WTC11 (cell line): ENCODE results near the gene TTC39B. TPM values are rescaled to one million over a fixed set of nuclear protein-coding genes. Genes with fewer than 3 reads are reported as not detected.
A peak's percentile ranks its signal among the peaks of the same experiment; 100 is the strongest.

Source experiments
- ATAC-seq: fragments of 200-7000 bp; cut with Tn5 transposase; 2 replicates; pipeline ENCODE4 v1.10.0; 2021; ENCODE audit warnings: mild to moderate bottlenecking, moderate library complexity
- CTCF ChIA-PET: fragments of 300-600 bp; sonication (Branson Sonifier 250); formaldehyde crosslinking; loops from one replicate; lab custom pipeline; 2021; ENCODE audit warnings: antibody characterized with exemption; lab: Charles Lee
- POLR2A ChIA-PET: fragments of 350-600 bp; sonication (Branson Sonifier 250); formaldehyde crosslinking; loops from one replicate; lab custom pipeline; 2021; ENCODE audit warnings: antibody characterized with exemption; lab: Charles Lee
- DNase-seq: peaks from one replicate; pipeline ENCODE4 v3.0.0; 2021; ENCODE audit warnings: low spot score
- H3K27ac Mint-ChIP-seq: 2 replicates; pipeline ENCODE4 v1.8.0; 2021; ENCODE audit warnings: mixed read lengths
- H3K27me3 Mint-ChIP-seq: 2 replicates; pipeline ENCODE4 v1.8.0; 2021; ENCODE audit warnings: low read depth, mild to moderate bottlenecking, moderate library complexity, mixed read lengths
- H3K36me3 Mint-ChIP-seq: 2 replicates; pipeline ENCODE4 v1.8.0; 2021; ENCODE audit warnings: mixed read lengths
- H3K4me1 Mint-ChIP-seq: 2 replicates; pipeline ENCODE4 v1.8.0; 2022; ENCODE audit warnings: mixed read lengths
- H3K4me3 Mint-ChIP-seq: 2 replicates; pipeline ENCODE4 v1.8.0; 2021; ENCODE audit warnings: mild to moderate bottlenecking, moderate library complexity, mixed read lengths
- H3K9me3 Mint-ChIP-seq: 2 replicates; pipeline ENCODE4 v1.8.0; 2021; ENCODE audit warnings: mixed read lengths
- EMX1 ChIP-seq: fragments of 250-450 bp; sonication (Bioruptor Pico); IDR thresholded peaks from 2 replicates; pipeline ENCODE4 v1.8.0; 2021; ENCODE audit warnings: mild to moderate bottlenecking
- ESRRA ChIP-seq: sonication (generic); formaldehyde crosslinking; IDR thresholded peaks from 2 replicates; pipeline ENCODE4 v1.8.1; 2022; ENCODE audit warnings: mild to moderate bottlenecking, missing genetic modification reagents, borderline replicate concordance
- FOXJ3 ChIP-seq: sonication (generic); formaldehyde crosslinking; IDR thresholded peaks from 2 replicates; pipeline ENCODE4 v1.9.0; 2021; ENCODE audit warnings: missing genetic modification reagents, mild to moderate bottlenecking, borderline replicate concordance
- NFYB ChIP-seq: sonication (generic); formaldehyde crosslinking; conservative IDR thresholded peaks from 2 replicates; pipeline ENCODE4 v1.8.0; 2022; ENCODE audit warnings: low read depth, missing genetic modification reagents
- NR2C2 ChIP-seq: sonication (generic); formaldehyde crosslinking; IDR thresholded peaks from 2 replicates; pipeline ENCODE4 v1.8.0; 2022; ENCODE audit warnings: mild to moderate bottlenecking, missing genetic modification reagents
- TP53 ChIP-seq: sonication (generic); formaldehyde crosslinking; IDR thresholded peaks from 2 replicates; pipeline ENCODE4 v1.8.1; 2023; ENCODE audit warnings: mild to moderate bottlenecking, missing genetic modification reagents
- ZNF121 ChIP-seq: sonication (generic); formaldehyde crosslinking; IDR thresholded peaks from 2 replicates; pipeline ENCODE4 v1.8.0; 2023; ENCODE audit warnings: missing genetic modification reagents
- ZNF416 ChIP-seq: fragments of 250-450 bp; sonication (Bioruptor Pico); IDR thresholded peaks from 2 replicates; pipeline ENCODE4 v1.9.0; 2021; ENCODE audit warnings: mild to moderate bottlenecking, inconsistent platforms
- total RNA-seq: library from RNA; stranded (reverse); gene quantifications from 3 replicates; pipeline ENCODE4 v1.2.3, GENCODE V29; 2021
- TF ChIP-seq, protein P1 (sequence below): sonication (generic); formaldehyde crosslinking; conservative IDR thresholded peaks from 2 replicates; pipeline ENCODE4 v1.8.1; 2022; ENCODE audit warnings: mild to moderate bottlenecking, missing genetic modification reagents
- TF ChIP-seq, protein P2 (sequence below): fragments of 250-450 bp; sonication (Bioruptor Pico); IDR thresholded peaks from 2 replicates; pipeline ENCODE4 v1.9.0; 2021; ENCODE audit warnings: moderate library complexity, mild to moderate bottlenecking, inconsistent platforms, borderline replicate concordance
- TF ChIP-seq, protein P3 (sequence below): sonication (generic); formaldehyde crosslinking; IDR thresholded peaks from 2 replicates; pipeline ENCODE4 v1.8.1; 2022; ENCODE audit warnings: missing genetic modification reagents, borderline replicate concordance
- TF ChIP-seq, protein P4 (sequence below): sonication (generic); formaldehyde crosslinking; IDR thresholded peaks from 2 replicates; pipeline ENCODE4 v1.8.1; 2023; ENCODE audit warnings: mild to moderate bottlenecking, moderate library complexity, missing genetic modification reagents
- TF ChIP-seq, protein P5 (sequence below): sonication (generic); formaldehyde crosslinking; IDR thresholded peaks from 2 replicates; pipeline ENCODE4 v1.8.0; 2023; ENCODE audit warnings: mild to moderate bottlenecking, missing genetic modification reagents
- TF ChIP-seq, protein P6 (sequence below): sonication (generic); formaldehyde crosslinking; IDR thresholded peaks from 2 replicates; pipeline ENCODE4 v1.8.0; 2022; ENCODE audit warnings: mild to moderate bottlenecking, missing genetic modification reagents

The TTC39B gene
- total RNA-seq, 1 experiment from 2014 or later = 12.5 TPM

DNA sequence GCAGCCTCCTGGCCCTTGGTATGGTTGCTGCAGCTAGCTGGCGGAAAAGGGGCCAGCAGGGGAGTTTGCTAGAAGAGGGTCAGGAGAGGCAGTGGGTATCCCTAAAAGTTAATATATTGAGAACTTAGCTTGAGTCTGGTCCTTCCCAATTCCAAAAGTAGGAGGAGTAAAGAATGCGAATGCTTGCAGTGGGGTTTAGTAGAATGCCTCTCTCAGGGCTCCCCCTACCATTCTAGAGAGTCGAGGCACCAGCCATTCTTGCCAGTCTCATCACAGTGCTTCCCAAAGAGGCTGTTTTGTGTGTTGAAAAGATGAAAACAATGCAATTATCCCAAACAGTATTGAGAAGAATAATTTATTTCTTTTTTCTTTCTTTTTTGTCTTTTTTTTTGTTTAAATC is 26.4 kb downstream of the TTC39B start:
- peaks cover under 1% of the 10 kb centered on the region for H3K9me3 Mint-ChIP-seq
- no peak for DNase-seq
- ChIA-PET POLR2A (no interaction called here), CTCF (interaction anchor here (0.9 to 1.3 kb wide), 2 partner anchors 69 to 122 kb away, joined by 3 to 5 read pairs; no protein-coding TSS in a partner anchor)
- H3K4me3 Mint-ChIP-seq = no peak overlapping the region
- TF ChIP-seq ZNF416 (CRISPR knock-in tag) (no peak), NFYB (no peak), FOXJ3 (CRISPR knock-in tag) (no peak), TP53 (CRISPR knock-in tag) (no peak), EMX1 (CRISPR knock-in tag) (no peak), NR2C2 (CRISPR knock-in tag) (no peak)
- TF ChIP-seq, protein P1, sequence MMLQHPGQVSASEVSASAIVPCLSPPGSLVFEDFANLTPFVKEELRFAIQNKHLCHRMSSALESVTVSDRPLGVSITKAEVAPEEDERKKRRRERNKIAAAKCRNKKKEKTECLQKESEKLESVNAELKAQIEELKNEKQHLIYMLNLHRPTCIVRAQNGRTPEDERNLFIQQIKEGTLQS = no peak
- TF ChIP-seq, protein P2, sequence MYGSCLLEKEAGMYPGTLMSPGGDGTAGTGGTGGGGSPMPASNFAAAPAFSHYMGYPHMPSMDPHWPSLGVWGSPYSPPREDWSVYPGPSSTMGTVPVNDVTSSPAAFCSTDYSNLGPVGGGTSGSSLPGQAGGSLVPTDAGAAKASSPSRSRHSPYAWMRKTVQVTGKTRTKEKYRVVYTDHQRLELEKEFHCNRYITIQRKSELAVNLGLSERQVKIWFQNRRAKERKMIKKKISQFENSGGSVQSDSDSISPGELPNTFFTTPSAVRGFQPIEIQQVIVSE (CRISPR knock-in tag) = no peak
- TF ChIP-seq, protein P3, sequence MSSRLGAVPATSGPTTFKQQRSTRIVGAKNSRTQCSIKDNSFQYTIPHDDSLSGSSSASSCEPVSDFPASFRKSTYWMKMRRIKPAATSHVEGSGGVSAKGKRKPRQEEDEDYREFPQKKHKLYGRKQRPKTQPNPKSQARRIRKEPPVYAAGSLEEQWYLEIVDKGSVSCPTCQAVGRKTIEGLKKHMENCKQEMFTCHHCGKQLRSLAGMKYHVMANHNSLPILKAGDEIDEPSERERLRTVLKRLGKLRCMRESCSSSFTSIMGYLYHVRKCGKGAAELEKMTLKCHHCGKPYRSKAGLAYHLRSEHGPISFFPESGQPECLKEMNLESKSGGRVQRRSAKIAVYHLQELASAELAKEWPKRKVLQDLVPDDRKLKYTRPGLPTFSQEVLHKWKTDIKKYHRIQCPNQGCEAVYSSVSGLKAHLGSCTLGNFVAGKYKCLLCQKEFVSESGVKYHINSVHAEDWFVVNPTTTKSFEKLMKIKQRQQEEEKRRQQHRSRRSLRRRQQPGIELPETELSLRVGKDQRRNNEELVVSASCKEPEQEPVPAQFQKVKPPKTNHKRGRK (CRISPR knock-in tag) = no peak
- TF ChIP-seq, protein P4, sequence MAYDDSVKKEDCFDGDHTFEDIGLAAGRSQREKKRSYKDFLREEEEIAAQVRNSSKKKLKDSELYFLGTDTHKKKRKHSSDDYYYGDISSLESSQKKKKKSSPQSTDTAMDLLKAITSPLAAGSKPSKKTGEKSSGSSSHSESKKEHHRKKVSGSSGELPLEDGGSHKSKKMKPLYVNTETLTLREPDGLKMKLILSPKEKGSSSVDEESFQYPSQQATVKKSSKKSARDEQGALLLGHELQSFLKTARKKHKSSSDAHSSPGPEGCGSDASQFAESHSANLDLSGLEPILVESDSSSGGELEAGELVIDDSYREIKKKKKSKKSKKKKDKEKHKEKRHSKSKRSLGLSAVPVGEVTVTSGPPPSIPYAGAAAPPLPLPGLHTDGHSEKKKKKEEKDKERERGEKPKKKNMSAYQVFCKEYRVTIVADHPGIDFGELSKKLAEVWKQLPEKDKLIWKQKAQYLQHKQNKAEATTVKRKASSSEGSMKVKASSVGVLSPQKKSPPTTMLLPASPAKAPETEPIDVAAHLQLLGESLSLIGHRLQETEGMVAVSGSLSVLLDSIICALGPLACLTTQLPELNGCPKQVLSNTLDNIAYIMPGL (CRISPR knock-in tag) = no peak
- TF ChIP-seq, protein P5, sequence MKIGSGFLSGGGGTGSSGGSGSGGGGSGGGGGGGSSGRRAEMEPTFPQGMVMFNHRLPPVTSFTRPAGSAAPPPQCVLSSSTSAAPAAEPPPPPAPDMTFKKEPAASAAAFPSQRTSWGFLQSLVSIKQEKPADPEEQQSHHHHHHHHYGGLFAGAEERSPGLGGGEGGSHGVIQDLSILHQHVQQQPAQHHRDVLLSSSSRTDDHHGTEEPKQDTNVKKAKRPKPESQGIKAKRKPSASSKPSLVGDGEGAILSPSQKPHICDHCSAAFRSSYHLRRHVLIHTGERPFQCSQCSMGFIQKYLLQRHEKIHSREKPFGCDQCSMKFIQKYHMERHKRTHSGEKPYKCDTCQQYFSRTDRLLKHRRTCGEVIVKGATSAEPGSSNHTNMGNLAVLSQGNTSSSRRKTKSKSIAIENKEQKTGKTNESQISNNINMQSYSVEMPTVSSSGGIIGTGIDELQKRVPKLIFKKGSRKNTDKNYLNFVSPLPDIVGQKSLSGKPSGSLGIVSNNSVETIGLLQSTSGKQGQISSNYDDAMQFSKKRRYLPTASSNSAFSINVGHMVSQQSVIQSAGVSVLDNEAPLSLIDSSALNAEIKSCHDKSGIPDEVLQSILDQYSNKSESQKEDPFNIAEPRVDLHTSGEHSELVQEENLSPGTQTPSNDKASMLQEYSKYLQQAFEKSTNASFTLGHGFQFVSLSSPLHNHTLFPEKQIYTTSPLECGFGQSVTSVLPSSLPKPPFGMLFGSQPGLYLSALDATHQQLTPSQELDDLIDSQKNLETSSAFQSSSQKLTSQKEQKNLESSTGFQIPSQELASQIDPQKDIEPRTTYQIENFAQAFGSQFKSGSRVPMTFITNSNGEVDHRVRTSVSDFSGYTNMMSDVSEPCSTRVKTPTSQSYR (CRISPR knock-in tag) = no peak
- ATAC-seq = peak; percentile 77
- no peaks in the 10 kb centered on the region for H3K27me3 Mint-ChIP-seq
- no peaks in the 10 kb centered on the region for H3K36me3 Mint-ChIP-seq
- H3K4me1 Mint-ChIP-seq = peaks cover 18% of the 10 kb centered on the region
- H3K27ac Mint-ChIP-seq = no peak overlapping the region

DNA sequence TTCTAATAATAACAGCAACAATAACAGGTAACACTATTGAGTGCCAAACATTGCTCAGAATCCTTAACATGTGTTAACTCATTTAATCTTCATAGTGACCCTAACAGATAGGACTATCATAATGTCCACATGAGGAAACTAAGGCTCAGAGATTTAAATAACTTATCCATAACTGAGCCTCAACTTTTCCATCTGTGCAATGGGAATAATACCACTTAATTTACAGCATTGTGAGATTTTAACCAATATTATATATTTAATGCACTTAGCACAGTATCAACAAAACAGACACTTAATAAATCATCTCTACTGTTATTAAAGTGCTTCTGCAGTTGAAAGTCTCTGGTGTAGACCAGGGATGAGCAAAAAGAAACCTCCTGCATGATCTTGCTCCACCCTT is 28.2 kb downstream of the TTC39B start:
- ATAC-seq (no peak), DNase-seq (no peak)
- no peaks in the 10 kb centered on the region for H3K9me3 Mint-ChIP-seq
- no peak overlapping the region for H3K4me3 Mint-ChIP-seq
- ChIA-PET POLR2A (no interaction called here), CTCF (interaction anchor here (1.0 kb wide), 1 partner anchor 47 kb away, joined by 3 read pairs; no protein-coding TSS in a partner anchor)
- peaks cover 35% of the 10 kb centered on the region for H3K4me1 Mint-ChIP-seq
- TF ChIP-seq, protein P6, sequence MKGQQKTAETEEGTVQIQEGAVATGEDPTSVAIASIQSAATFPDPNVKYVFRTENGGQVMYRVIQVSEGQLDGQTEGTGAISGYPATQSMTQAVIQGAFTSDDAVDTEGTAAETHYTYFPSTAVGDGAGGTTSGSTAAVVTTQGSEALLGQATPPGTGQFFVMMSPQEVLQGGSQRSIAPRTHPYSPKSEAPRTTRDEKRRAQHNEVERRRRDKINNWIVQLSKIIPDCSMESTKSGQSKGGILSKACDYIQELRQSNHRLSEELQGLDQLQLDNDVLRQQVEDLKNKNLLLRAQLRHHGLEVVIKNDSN = no peak
- TF ChIP-seq ZNF121 (CRISPR knock-in tag) (no peak), ESRRA (CRISPR knock-in tag) (no peak)
- H3K27me3 Mint-ChIP-seq = no peaks in the 10 kb centered on the region
- H3K36me3 Mint-ChIP-seq = no peaks in the 10 kb centered on the region
- H3K27ac Mint-ChIP-seq = no peak overlapping the region
